Measurements from ENCODE around the gene MEG3. TPM values are rescaled to one million over a fixed set of nuclear protein-coding genes. Genes with fewer than 3 reads are reported as not detected.

MEG3 gene
- total RNA-seq, 2 donors from 2014 or later: 5.3 to 15.3 TPM

GRCh38 chr14:100851586-100851916 is 25.6 kb downstream of the MEG3 start:
- no peaks in the 10 kb centered on the region for H3K9me3 Mint-ChIP-seq
- no peaks in the 10 kb centered on the region for H3K27me3 Mint-ChIP-seq (ENCODE audit: insufficient read depth)
- no peaks in the 10 kb centered on the region for H3K9me3 ChIP-seq (ENCODE audit: control insufficient read depth, low read length)
- WGBS, 2 experiments (ENCODE audit: insufficient coverage in 1 of 2, insufficient read length in 1 of 2): 95 to 97% methylated on average over 7 to 13 of the region's 13 CpGs
- no peak overlapping the region for H3K9ac ChIP-seq (ENCODE audit: extremely low read depth, low read length, poor library complexity, severe bottlenecking)
- no peak overlapping the region for H3K4me3 Mint-ChIP-seq
- H3K4me1 ChIP-seq (ENCODE audit: control insufficient read depth, insufficient read depth, low read length): no peaks in the 10 kb centered on the region
- no peak overlapping the region for H3K27ac Mint-ChIP-seq
- DNase-seq: no peak
- H3K27me3 ChIP-seq (ENCODE audit: control insufficient read depth, insufficient read depth, low read length, poor library complexity, severe bottlenecking): peaks cover 6% of the 10 kb centered on the region
- no peaks in the 10 kb centered on the region for H3K36me3 Mint-ChIP-seq (ENCODE audit: low read depth)
- TF ChIP-seq CTCF (conservative IDR thresholded peaks at IDR 0.05): no peak
- peaks cover 12% of the 10 kb centered on the region for H3K4me1 Mint-ChIP-seq
- no peaks in the 10 kb centered on the region for H3K36me3 ChIP-seq (ENCODE audit: control insufficient read depth, insufficient read depth, low read length)
- no peak overlapping the region for H3K27ac ChIP-seq (ENCODE audit: low read depth, low read length)
- H3K4me3 ChIP-seq (ENCODE audit: low read length): no peak overlapping the region

GRCh38 chr14:100851946-100852620 is 26.2 kb downstream of the MEG3 start:
- Mint-ChIP-seq H3K36me3 (ENCODE audit: low read depth) (no peaks in the 10 kb centered on the region), H3K4me3 (no peak overlapping the region), H3K4me1 (peaks cover 12% of the 10 kb centered on the region), H3K27ac (no peak overlapping the region), H3K27me3 (ENCODE audit: insufficient read depth) (no peaks in the 10 kb centered on the region), H3K9me3 (no peaks in the 10 kb centered on the region)
- Histone ChIP-seq H3K9ac (ENCODE audit: extremely low read depth, low read length, poor library complexity, severe bottlenecking) (no peak overlapping the region), H3K4me3 (ENCODE audit: low read length) (no peak overlapping the region), H3K9me3 (ENCODE audit: control insufficient read depth, low read length) (no peaks in the 10 kb centered on the region), H3K36me3 (ENCODE audit: control insufficient read depth, insufficient read depth, low read length) (no peaks in the 10 kb centered on the region), H3K27me3 (ENCODE audit: control insufficient read depth, insufficient read depth, low read length, poor library complexity, severe bottlenecking) (peaks cover 6% of the 10 kb centered on the region), H3K27ac (ENCODE audit: low read depth, low read length) (no peak overlapping the region), H3K4me1 (ENCODE audit: control insufficient read depth, insufficient read depth, low read length) (no peaks in the 10 kb centered on the region)
- no peak for DNase-seq
- TF ChIP-seq CTCF (conservative IDR thresholded peaks at IDR 0.05): no peak
- WGBS, 2 experiments (ENCODE audit: insufficient coverage in 1 of 2, insufficient read length in 1 of 2): 92% methylated on average over 8 to 14 of the region's 14 CpGs

DNA sequence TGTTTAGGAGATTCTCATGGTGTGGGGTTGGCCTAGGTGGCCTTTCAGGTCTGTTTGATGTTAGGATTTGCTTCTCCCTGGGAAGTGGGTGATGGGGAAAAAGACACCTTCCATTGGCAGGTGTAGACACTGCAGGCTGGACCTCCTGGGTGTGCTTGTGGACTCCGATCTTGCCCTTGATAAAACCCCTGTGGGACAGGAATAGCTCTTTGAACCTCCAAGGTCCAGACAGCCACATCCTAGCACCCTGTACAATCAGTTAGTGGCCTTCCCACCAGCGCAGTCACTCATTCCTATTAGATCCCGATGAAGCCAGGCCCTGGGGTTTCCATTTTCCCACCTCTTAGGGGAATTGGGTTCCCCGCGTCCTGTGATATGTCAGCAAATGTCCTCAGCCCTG is 28.5 kb downstream of the MEG3 start:
- Histone ChIP-seq H3K4me1 (ENCODE audit: control insufficient read depth, insufficient read depth, low read length) (no peaks in the 10 kb centered on the region), H3K4me3 (ENCODE audit: low read length) (no peak overlapping the region), H3K27ac (ENCODE audit: low read depth, low read length) (no peak overlapping the region), H3K9ac (ENCODE audit: extremely low read depth, low read length, poor library complexity, severe bottlenecking) (no peak overlapping the region), H3K27me3 (ENCODE audit: control insufficient read depth, insufficient read depth, low read length, poor library complexity, severe bottlenecking) (no peaks in the 10 kb centered on the region), H3K9me3 (ENCODE audit: control insufficient read depth, low read length) (no peaks in the 10 kb centered on the region), H3K36me3 (ENCODE audit: control insufficient read depth, insufficient read depth, low read length) (no peaks in the 10 kb centered on the region)
- TF ChIP-seq CTCF (conservative IDR thresholded peaks at IDR 0.05): no peak
- H3K4me1 Mint-ChIP-seq: peaks cover 12% of the 10 kb centered on the region
- H3K36me3 Mint-ChIP-seq (ENCODE audit: low read depth): no peaks in the 10 kb centered on the region
- H3K27ac Mint-ChIP-seq: no peak overlapping the region
- no peaks in the 10 kb centered on the region for H3K9me3 Mint-ChIP-seq
- no peak overlapping the region for H3K4me3 Mint-ChIP-seq
- no peaks in the 10 kb centered on the region for H3K27me3 Mint-ChIP-seq (ENCODE audit: insufficient read depth)
- no peak for DNase-seq
- 97 to 100% methylated on average over 4 to 5 of the region's 5 CpGs for WGBS, 2 experiments (ENCODE audit: insufficient coverage in 1 of 2, insufficient read length in 1 of 2)
